Activated naive CD8-positive, alpha-beta T cell treated with anti-CD3 and anti-CD28 coated beads, Interleukin-2, amount 50 U/mL, for 24 hours (primary cell): ENCODE measurements around the gene FOXP1.

ENCODE experiments used
- ATAC-seq: fragments of 150-1000 bp; cut with Tn5 transposase; one replicate; pipeline ENCODE4 v1.10.0; 2021
- DNase-seq: peaks from one replicate; pipeline ENCODE4 v3.0.0; 2021
- H3K27ac Mint-ChIP-seq: one replicate; pipeline ENCODE4 v1.8.0; 2021; ENCODE audit warnings: mild to moderate bottlenecking, mixed read lengths
- H3K27me3 Mint-ChIP-seq: one replicate; pipeline ENCODE4 v1.8.0; 2021; ENCODE audit warnings: mixed read lengths
- H3K36me3 Mint-ChIP-seq: one replicate; pipeline ENCODE4 v1.8.0; 2021; ENCODE audit warnings: low read depth, mixed read lengths
- H3K4me1 Mint-ChIP-seq: one replicate; pipeline ENCODE4 v1.8.0; 2021; ENCODE audit warnings: mixed read lengths
- H3K4me3 Mint-ChIP-seq: one replicate; pipeline ENCODE4 v1.8.0; 2021; ENCODE audit warnings: mild to moderate bottlenecking, moderate library complexity, mixed read lengths
- H3K9me3 Mint-ChIP-seq: one replicate; pipeline ENCODE4 v1.8.0; 2021; ENCODE audit warnings: mixed read lengths

Gene FOXP1

GRCh38 chr3:71185733-71186455 lies 397.6 kb downstream of the FOXP1 start:
- peak; percentile 28 for DNase-seq
- peaks cover 41% of the 10 kb centered on the region for H3K36me3 Mint-ChIP-seq
- H3K9me3 Mint-ChIP-seq: no peaks in the 10 kb centered on the region
- H3K27ac Mint-ChIP-seq: peak overlapping the region; percentile 85
- no peaks in the 10 kb centered on the region for H3K27me3 Mint-ChIP-seq
- peak; percentile 70 for ATAC-seq
- peaks cover 79% of the 10 kb centered on the region for H3K4me1 Mint-ChIP-seq
- H3K4me3 Mint-ChIP-seq: no peak overlapping the region

DNA sequence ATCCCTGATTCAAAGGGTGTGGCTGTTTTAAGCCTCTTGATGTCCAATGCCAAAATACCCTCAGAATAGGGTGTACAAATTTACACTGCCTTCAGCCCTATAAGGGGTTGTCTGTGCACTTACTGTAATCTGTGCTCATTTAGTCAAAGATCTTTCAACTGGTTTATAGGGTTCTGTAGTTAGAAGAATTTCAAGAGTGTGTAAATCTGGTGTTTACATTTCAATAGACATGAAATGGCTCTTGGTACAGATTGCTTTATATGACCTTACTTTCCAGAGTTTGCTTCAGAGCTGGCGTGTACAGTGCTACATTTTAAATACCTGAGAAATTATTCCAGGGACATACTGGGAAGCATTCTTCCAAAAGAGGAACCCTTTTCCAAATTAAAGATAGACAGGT lies 399.3 kb downstream of the FOXP1 start:
- Mint-ChIP-seq H3K4me1 (peaks cover 65% of the 10 kb centered on the region), H3K27ac (peak overlapping the region; percentile 40), H3K27me3 (no peaks in the 10 kb centered on the region), H3K4me3 (no peak overlapping the region), H3K9me3 (no peaks in the 10 kb centered on the region), H3K36me3 (peaks cover 47% of the 10 kb centered on the region)
- DNase-seq (no peak), ATAC-seq (no peak)

- H3K4me1 Mint-ChIP-seq: peaks cover 58% of the 10 kb centered on the region
- no peak overlapping the region for H3K27ac Mint-ChIP-seq
- ATAC-seq (no peak), DNase-seq (no peak)
- H3K36me3 Mint-ChIP-seq: peaks cover 41% of the 10 kb centered on the region
- no peaks in the 10 kb centered on the region for H3K27me3 Mint-ChIP-seq
- H3K4me3 Mint-ChIP-seq: no peak overlapping the region
- H3K9me3 Mint-ChIP-seq: no peaks in the 10 kb centered on the region
Observed at GRCh38 chr3:71183549-71183948, 400.0 kb downstream of the FOXP1 start.

DNA sequence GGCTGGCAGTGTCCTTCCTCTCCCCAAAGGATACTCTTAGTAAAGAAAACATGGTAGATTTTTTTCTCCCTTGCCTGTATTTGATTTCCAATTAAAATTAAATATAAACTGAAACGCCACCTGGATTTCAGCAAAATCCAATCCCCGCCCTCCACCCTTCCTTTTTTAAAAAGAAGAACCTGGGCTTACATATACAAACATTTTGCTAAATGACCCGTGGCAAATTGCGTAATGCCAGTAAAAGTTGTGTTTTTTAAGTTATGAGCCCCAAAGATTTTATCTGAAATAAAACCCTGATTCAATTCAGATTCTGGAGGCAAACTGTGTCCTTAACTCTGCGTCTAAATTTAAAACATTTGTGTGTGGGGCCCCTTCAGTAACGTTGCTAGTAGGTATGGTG lies 403.0 kb downstream of the FOXP1 start:
- peaks cover 33% of the 10 kb centered on the region for H3K4me1 Mint-ChIP-seq
- ATAC-seq: no peak
- peaks cover 40% of the 10 kb centered on the region for H3K36me3 Mint-ChIP-seq

GRCh38 chr3:71177375-71177774 lies 406.2 kb downstream of the FOXP1 start:
- DNase-seq (no peak), ATAC-seq (no peak)
- H3K27ac Mint-ChIP-seq: no peak overlapping the region
- peaks cover 35% of the 10 kb centered on the region for H3K4me1 Mint-ChIP-seq
- H3K36me3 Mint-ChIP-seq: peaks cover 43% of the 10 kb centered on the region
- H3K4me3 Mint-ChIP-seq: no peak overlapping the region
- no peaks in the 10 kb centered on the region for H3K27me3 Mint-ChIP-seq
- H3K9me3 Mint-ChIP-seq: no peaks in the 10 kb centered on the region

More for the DNA sequence above, 403.0 kb downstream of the FOXP1 start:
- no peaks in the 10 kb centered on the region for H3K27me3 Mint-ChIP-seq
- DNase-seq: no peak
- no peak overlapping the region for H3K4me3 Mint-ChIP-seq
- H3K27ac Mint-ChIP-seq: no peak overlapping the region
- H3K9me3 Mint-ChIP-seq: no peaks in the 10 kb centered on the region

DNA sequence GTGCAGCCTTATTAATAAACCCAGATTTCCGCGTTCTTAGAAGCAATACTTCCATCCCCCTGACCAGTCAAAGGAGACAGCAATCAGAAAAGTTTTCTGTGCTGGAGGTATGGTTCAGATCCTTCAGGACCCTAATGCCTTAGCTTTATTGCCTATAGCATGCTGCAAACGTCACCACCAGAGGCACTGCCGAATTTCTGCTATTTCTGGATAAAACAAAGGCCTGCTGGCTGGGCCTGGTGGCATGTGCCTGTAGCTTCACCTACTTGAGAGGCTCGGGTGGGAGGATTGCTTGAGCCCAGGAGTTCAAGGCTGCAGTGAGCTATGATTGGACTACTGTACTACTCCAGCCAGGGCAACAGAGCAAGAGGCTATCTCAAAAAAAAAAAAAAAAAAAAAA lies 407.2 kb downstream of the FOXP1 start:
- Mint-ChIP-seq H3K4me3 (no peak overlapping the region), H3K4me1 (peaks cover 33% of the 10 kb centered on the region), H3K9me3 (no peaks in the 10 kb centered on the region), H3K27me3 (no peaks in the 10 kb centered on the region), H3K36me3 (peaks cover 42% of the 10 kb centered on the region), H3K27ac (no peak overlapping the region)
- ATAC-seq (no peak), DNase-seq (no peak)

DNA sequence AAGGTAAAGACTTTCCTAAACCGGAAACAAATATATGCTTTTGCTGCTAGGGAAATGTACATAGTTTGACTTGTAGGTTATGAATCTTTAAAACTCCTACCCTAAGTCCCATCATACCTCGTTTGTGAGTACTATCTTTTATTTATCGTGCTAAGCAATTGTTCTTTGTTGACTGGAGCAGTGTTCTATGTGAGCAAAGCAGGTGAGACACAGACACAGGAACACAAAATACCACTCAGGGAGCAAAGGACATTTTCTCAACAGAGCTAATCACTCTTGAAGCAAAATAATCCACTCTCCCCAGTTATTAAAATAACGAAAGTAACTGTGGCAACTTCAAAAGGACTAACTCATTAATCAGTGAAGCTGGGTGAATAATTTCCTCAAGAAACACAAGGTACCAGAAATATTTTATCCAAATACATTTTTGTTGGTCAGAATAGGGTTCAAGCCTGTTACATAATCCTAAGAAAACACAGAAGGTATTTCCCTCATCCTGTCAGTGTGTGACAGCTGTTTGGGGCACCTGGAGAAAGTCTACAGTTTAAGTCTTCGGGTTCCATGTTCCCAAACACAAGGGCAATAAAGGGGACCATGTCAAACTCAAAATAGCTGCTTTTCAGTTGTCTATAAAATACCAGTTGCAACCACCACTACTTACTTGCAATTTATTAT lies 407.7 kb downstream of the FOXP1 start:
- peaks cover 28% of the 10 kb centered on the region for H3K4me1 Mint-ChIP-seq
- H3K27ac Mint-ChIP-seq: no peak overlapping the region
- ATAC-seq (no peak), DNase-seq (no peak)
- no peaks in the 10 kb centered on the region for H3K27me3 Mint-ChIP-seq
- no peaks in the 10 kb centered on the region for H3K9me3 Mint-ChIP-seq
- H3K4me3 Mint-ChIP-seq: no peak overlapping the region
- H3K36me3 Mint-ChIP-seq: peaks cover 41% of the 10 kb centered on the region

DNA sequence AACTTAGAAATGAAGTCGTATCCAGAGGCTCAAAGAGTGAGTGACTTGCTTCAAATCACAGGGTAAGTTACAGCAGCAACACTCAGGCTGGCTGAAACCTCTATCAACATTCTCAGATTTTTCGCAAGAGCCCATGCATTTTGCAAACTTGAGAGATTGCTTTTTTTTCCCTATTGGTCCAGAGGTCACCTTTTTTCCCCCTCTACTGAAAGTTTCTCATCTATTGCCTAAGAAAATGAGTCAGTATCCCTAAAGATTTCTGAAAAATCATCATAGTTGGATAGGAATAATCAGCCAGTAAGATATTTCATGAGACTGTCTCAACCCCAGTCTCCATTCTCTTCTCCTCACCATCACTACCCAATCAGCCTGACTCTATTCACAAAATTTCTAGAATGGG lies 410.6 kb downstream of the FOXP1 start:
- ATAC-seq (no peak), DNase-seq (no peak)
- H3K9me3 Mint-ChIP-seq: no peaks in the 10 kb centered on the region
- H3K4me3 Mint-ChIP-seq: no peak overlapping the region
- no peaks in the 10 kb centered on the region for H3K27me3 Mint-ChIP-seq
- H3K36me3 Mint-ChIP-seq: peaks cover 36% of the 10 kb centered on the region
- H3K4me1 Mint-ChIP-seq: peaks cover 55% of the 10 kb centered on the region
- H3K27ac Mint-ChIP-seq: peak overlapping the region; percentile 24

- ATAC-seq: no peak
- DNase-seq: no peak
- Mint-ChIP-seq H3K27ac (no peak overlapping the region), H3K36me3 (peaks cover 35% of the 10 kb centered on the region), H3K4me3 (no peak overlapping the region), H3K4me1 (peaks cover 56% of the 10 kb centered on the region), H3K9me3 (no peaks in the 10 kb centered on the region), H3K27me3 (no peaks in the 10 kb centered on the region)
Observed at GRCh38 chr3:71172189-71172588, 411.3 kb downstream of the FOXP1 start.

DNA sequence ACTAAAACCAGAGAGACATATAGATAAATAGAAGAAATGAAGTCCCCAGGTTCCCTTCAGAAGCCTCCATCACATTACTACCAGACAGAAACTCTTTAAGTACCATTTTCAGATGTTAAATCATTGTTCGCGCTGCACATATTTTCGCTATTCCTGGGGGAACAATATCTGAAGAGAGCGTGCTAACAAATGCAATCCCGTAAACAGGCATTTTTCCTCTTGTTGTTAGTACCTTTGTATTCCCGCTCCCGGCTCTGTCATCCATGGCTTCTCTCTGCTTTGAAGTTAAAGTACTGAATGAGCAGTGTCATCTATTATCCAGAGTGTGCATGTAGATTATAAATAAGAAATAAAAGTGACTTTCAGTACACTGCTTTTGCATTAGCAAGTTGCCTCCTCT lies 412.3 kb downstream of the FOXP1 start:
- Mint-ChIP-seq H3K9me3 (no peaks in the 10 kb centered on the region), H3K4me3 (no peak overlapping the region), H3K4me1 (peaks cover 55% of the 10 kb centered on the region), H3K27me3 (no peaks in the 10 kb centered on the region), H3K36me3 (peaks cover 44% of the 10 kb centered on the region), H3K27ac (no peak overlapping the region)
- DNase-seq (no peak), ATAC-seq (no peak)

- Mint-ChIP-seq H3K9me3 (peaks cover 5% of the 10 kb centered on the region), H3K4me3 (no peak overlapping the region), H3K36me3 (peaks cover 45% of the 10 kb centered on the region), H3K4me1 (peaks cover 50% of the 10 kb centered on the region), H3K27ac (peak overlapping the region; percentile 48), H3K27me3 (no peaks in the 10 kb centered on the region)
- DNase-seq (no peak), ATAC-seq (no peak)
Observed at GRCh38 chr3:71168880-71169411, 414.6 kb downstream of the FOXP1 start.

GRCh38 chr3:71168121-71168721 lies 415.3 kb downstream of the FOXP1 start:
- H3K36me3 Mint-ChIP-seq: peaks cover 42% of the 10 kb centered on the region
- H3K4me1 Mint-ChIP-seq: peaks cover 50% of the 10 kb centered on the region
- H3K9me3 Mint-ChIP-seq: peaks cover 5% of the 10 kb centered on the region
- peak overlapping the region; percentile 48 for H3K27ac Mint-ChIP-seq
- no peak overlapping the region for H3K4me3 Mint-ChIP-seq
- DNase-seq (no peak), ATAC-seq (no peak)
- no peaks in the 10 kb centered on the region for H3K27me3 Mint-ChIP-seq

GRCh38 chr3:71166339-71167240 lies 416.9 kb downstream of the FOXP1 start:
- H3K27ac Mint-ChIP-seq: no peak overlapping the region
- H3K27me3 Mint-ChIP-seq: no peaks in the 10 kb centered on the region
- H3K4me1 Mint-ChIP-seq: peaks cover 59% of the 10 kb centered on the region
- peaks cover 5% of the 10 kb centered on the region for H3K9me3 Mint-ChIP-seq
- no peak for ATAC-seq
- peaks cover 44% of the 10 kb centered on the region for H3K36me3 Mint-ChIP-seq
- DNase-seq: no peak
- no peak overlapping the region for H3K4me3 Mint-ChIP-seq

DNA sequence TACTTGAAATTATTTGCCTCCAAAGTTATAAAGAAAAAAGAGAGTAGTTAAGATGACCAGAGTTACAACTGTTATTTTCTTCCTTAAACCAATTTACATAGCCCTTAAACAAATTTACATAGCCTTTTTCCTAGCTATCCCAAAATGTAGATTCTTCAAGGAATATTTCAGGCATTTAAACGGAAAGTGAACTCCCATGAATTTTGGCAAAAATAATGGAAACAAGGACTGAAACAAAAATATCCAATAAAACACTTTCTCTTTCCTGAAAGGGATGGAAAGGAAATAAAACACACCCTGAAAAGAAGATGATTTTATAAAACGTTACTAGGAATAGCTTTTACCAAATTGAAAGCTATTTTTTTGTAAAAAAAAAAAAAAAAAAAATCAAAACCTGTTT lies 418.6 kb downstream of the FOXP1 start:
- ATAC-seq (no peak), DNase-seq (no peak)
- no peak overlapping the region for H3K27ac Mint-ChIP-seq
- no peaks in the 10 kb centered on the region for H3K27me3 Mint-ChIP-seq
- H3K36me3 Mint-ChIP-seq: peaks cover 46% of the 10 kb centered on the region
- H3K4me1 Mint-ChIP-seq: peaks cover 65% of the 10 kb centered on the region
- H3K9me3 Mint-ChIP-seq: peaks cover 11% of the 10 kb centered on the region
- no peak overlapping the region for H3K4me3 Mint-ChIP-seq
